ENCODE measurements around the gene FOXA2. TPM values are rescaled to one million over a fixed set of nuclear protein-coding genes. Genes with fewer than 3 reads are reported as not detected.
A peak's percentile ranks its signal among the peaks of the same experiment; 100 is the strongest.

FOXA2 gene
- total and polyA plus RNA-seq, 2 of the 13 experiments (the other 11 are each of a cell fraction or from before 2014, with no cell fraction given) = 8.8 to 12.2 TPM

GRCh38 chr20:22583773-22584521 lies 425 bp downstream of the FOXA2 start (continued):
- peak; percentile 68 for TF ChIP-seq MED1 (CRISPR knock-in tag; IDR thresholded peaks at IDR 0.05)
- no peak for TF ChIP-seq TRIM22 (IDR thresholded peaks at IDR 0.05)
- TF ChIP-seq ZNF768 (CRISPR knock-in tag; IDR thresholded peaks at IDR 0.05) = no peak
- no peak; the same call in 1 of the 2 replicates for TF ChIP-seq SAFB2 (CRISPR knock-in tag; IDR thresholded peaks at IDR 0.05; ENCODE audit: borderline replicate concordance, low read depth)
- no peak for TF ChIP-seq ZNF180 (CRISPR knock-in tag; IDR thresholded peaks at IDR 0.05; ENCODE audit: borderline replicate concordance, low read depth)
- peak; percentile 45; the same call in 1 of the 2 replicates for TF ChIP-seq ZNF138 (CRISPR knock-in tag; IDR thresholded peaks at IDR 0.05; ENCODE audit: low read depth)
- no peak for TF ChIP-seq FOXK2 (IDR thresholded peaks at IDR 0.05)
- TF ChIP-seq ZNF407 (CRISPR knock-in tag; IDR thresholded peaks at IDR 0.05; ENCODE audit: not compliant biosample characterization) = no peak
- TF ChIP-seq CCDC6 (CRISPR knock-in tag; IDR thresholded peaks at IDR 0.05) = no peak; the same call in 1 of the 2 replicates
- no peak for TF ChIP-seq SUZ12 (IDR thresholded peaks at IDR 0.05; ENCODE audit: low read depth, low read length)
- no peak for TF ChIP-seq MEIS2 (CRISPR knock-in tag; IDR thresholded peaks at IDR 0.05)
- TF ChIP-seq ZNF609 (CRISPR knock-in tag; IDR thresholded peaks at IDR 0.05; ENCODE audit: borderline replicate concordance) = peak; percentile 81; the same call in 1 of the 2 replicates
- TF ChIP-seq BRCA1 (CRISPR knock-in tag; IDR thresholded peaks at IDR 0.05) = no peak
- peak; percentile 40 for TF ChIP-seq MYC (CRISPR knock-in tag; IDR thresholded peaks at IDR 0.05; ENCODE audit: borderline replicate concordance)
